OCI-LY3 (cell line): Measurements from ENCODE around the gene PSMD9.

Experiments
- H2AFZ ChIP-seq: fragments of 200-600, 300-600 bp; shearing (Covaris generic); 2 replicates; pipeline ENCODE4 v1.6.0; 2014; ENCODE audit warnings: antibody characterized with exemption, low read depth, low read length
- H3K27ac ChIP-seq: fragments of 200-600, 300-600 bp; sonication (generic); 2 replicates; pipeline ENCODE4 v1.5.1; 2014; ENCODE audit warnings: mild to moderate bottlenecking, low read length, moderate library complexity, mixed read lengths
- H3K27me3 ChIP-seq: fragments of 200-600, 300-600 bp; sonication (generic); 2 replicates; pipeline ENCODE4 v1.6.1; 2014; ENCODE audit warnings: low read depth, low read length, mixed read lengths
- H3K36me3 ChIP-seq: fragments of 200-600, 300-600 bp; sonication (generic); replicated peaks from 2 replicates; pipeline ENCODE3; 2014; ENCODE audit warnings: low read depth, low read length, mixed read lengths
- H3K4me1 ChIP-seq: fragments of 300-600, 200-600 bp; sonication (generic); 2 replicates; pipeline ENCODE4 v1.6.1; 2014; ENCODE audit warnings: low read length, mixed read lengths
- H3K4me2 ChIP-seq: fragments of 200-600, 300-600 bp; sonication (generic); 2 replicates; pipeline ENCODE4 v1.6.1; 2014; ENCODE audit warnings: low read length, mixed read lengths
- H3K4me3 ChIP-seq: fragments of 300-600, 200-600 bp; sonication (generic); 2 replicates; pipeline ENCODE4 v1.5.1; 2014; ENCODE audit warnings: antibody characterized with exemption, mild to moderate bottlenecking, low read length, moderate library complexity
- H3K79me2 ChIP-seq: fragments of 300-600, 200-600 bp; shearing (Covaris generic); 2 replicates; pipeline ENCODE4 v1.6.1; 2014; ENCODE audit warnings: mild to moderate bottlenecking, low read length, mixed read lengths
- H3K9ac ChIP-seq: fragments of 300-600, 200-600 bp; shearing (Covaris generic); 2 replicates; pipeline ENCODE4 v1.6.0; 2014; ENCODE audit warnings: mild to moderate bottlenecking, low read length, moderate library complexity
- H3K9me3 ChIP-seq: fragments of 200-600, 300-600 bp; shearing (Covaris generic); 2 replicates; pipeline ENCODE4 v1.6.1; 2014; ENCODE audit warnings: low read length, mixed read lengths; ENCODE audit not compliant: insufficient read depth
- H4K20me1 ChIP-seq: fragments of 200-600, 300-600 bp; sonication (generic); 2 replicates; pipeline ENCODE4 v1.6.1; 2016; ENCODE audit warnings: low read length, mixed read lengths; ENCODE audit not compliant: insufficient read depth
- EZH2phosphoT487 ChIP-seq: fragments of 200-600 bp; shearing (Covaris generic); IDR thresholded peaks from 2 replicates; pipeline ENCODE4 v1.6.1; 2018; ENCODE audit warnings: antibody characterized with exemption, mixed run types, low read depth
- TF ChIP-seq, protein P1 (sequence below): fragments of 200-600, 300-600 bp; sonication (generic); IDR thresholded peaks from 2 replicates; pipeline ENCODE4 v1.5.1; 2014; ENCODE audit warnings: antibody characterized with exemption, low read length, low read depth

PSMD9 gene

DNA sequence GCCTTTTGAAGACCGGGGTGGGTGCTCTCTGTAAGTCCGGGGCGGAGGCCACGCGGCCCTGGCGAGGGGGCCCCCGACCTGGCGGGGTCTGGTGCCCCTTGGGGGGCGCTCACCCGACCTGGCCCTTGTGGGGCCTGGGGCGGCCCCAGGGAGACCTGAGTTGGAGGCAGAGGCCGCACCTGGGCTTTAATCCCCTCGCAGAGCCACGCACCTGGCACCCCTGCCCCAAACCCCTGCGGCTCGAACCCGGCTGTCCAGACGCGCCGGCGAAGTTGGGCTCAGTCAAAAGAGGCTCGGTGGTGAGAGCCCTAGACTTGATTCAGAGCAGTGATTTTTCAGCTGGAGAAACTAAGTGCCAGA lies 30.1 kb downstream of the PSMD9 start:
- H3K27me3 ChIP-seq, result no peaks in the 10 kb centered on the region
- peaks cover 16% of the 10 kb centered on the region for H3K36me3 ChIP-seq
- peak overlapping the region; percentile 85 for H3K4me3 ChIP-seq
- H3K9ac ChIP-seq, result peak overlapping the region; percentile 67
- H3K4me2 ChIP-seq, result peak overlapping the region; percentile 89
- H4K20me1 ChIP-seq, result no peaks in the 10 kb centered on the region
- no peaks in the 10 kb centered on the region for H3K9me3 ChIP-seq
- peaks cover 18% of the 10 kb centered on the region for H3K4me1 ChIP-seq
- no peaks in the 10 kb centered on the region for H3K79me2 ChIP-seq
- TF ChIP-seq EZH2phosphoT487, result no peak
- TF ChIP-seq, protein P1, sequence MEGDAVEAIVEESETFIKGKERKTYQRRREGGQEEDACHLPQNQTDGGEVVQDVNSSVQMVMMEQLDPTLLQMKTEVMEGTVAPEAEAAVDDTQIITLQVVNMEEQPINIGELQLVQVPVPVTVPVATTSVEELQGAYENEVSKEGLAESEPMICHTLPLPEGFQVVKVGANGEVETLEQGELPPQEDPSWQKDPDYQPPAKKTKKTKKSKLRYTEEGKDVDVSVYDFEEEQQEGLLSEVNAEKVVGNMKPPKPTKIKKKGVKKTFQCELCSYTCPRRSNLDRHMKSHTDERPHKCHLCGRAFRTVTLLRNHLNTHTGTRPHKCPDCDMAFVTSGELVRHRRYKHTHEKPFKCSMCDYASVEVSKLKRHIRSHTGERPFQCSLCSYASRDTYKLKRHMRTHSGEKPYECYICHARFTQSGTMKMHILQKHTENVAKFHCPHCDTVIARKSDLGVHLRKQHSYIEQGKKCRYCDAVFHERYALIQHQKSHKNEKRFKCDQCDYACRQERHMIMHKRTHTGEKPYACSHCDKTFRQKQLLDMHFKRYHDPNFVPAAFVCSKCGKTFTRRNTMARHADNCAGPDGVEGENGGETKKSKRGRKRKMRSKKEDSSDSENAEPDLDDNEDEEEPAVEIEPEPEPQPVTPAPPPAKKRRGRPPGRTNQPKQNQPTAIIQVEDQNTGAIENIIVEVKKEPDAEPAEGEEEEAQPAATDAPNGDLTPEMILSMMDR, result no peak; the same call in 1 of the 2 replicates
- H3K27ac ChIP-seq, result peak overlapping the region; percentile 8; the same call in 1 of the 2 replicates
- no peak overlapping the region for H2AFZ ChIP-seq

DNA sequence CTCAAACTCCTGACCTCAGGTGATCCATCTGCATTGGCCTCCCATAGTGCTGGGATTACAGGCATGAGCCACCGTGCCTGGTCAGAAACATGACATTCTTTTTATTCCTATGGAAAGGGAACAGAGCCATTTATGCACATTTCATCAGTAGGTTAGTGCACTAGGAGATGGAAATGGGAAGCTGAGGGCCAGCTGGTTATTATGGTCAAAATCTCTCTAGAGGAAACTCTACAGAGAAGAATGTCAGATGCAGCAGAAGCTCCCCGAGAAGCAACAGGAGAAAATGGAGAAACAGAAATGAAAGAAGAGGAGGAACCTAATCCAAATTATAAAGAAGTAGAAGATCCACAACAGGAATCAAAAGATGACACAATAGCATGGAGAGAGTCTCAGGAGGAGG lies 32.5 kb downstream of the PSMD9 start:
- H3K4me1 ChIP-seq, result peaks cover 25% of the 10 kb centered on the region
- no peaks in the 10 kb centered on the region for H3K79me2 ChIP-seq
- H3K9me3 ChIP-seq, result no peaks in the 10 kb centered on the region
- H2AFZ ChIP-seq, result no peak overlapping the region
- H3K36me3 ChIP-seq, result peaks cover 12% of the 10 kb centered on the region
- H3K4me2 ChIP-seq, result no peak overlapping the region
- H3K27me3 ChIP-seq, result no peaks in the 10 kb centered on the region
- no peak overlapping the region for H3K9ac ChIP-seq
- no peak overlapping the region for H3K27ac ChIP-seq
- no peak overlapping the region for H3K4me3 ChIP-seq
- no peak for TF ChIP-seq EZH2phosphoT487
- TF ChIP-seq, protein P1, result no peak
- H4K20me1 ChIP-seq, result no peaks in the 10 kb centered on the region

DNA sequence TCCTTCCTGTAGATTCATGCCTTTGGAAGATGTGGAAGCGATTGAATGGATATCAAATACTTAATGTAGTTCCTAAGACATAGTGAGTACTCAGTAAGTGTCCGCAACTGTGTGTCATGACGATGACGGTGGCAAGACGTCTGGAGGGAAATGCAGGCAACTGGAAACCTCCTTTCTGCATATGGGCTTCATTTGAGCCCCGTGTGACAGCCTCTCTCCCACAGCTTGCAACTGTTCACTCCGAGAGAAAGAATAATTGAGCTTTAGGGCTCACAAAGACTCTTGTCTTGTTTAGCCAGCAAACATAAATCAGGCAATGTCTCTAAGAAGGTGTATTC lies 36.7 kb downstream of the PSMD9 start:
- no peaks in the 10 kb centered on the region for H3K79me2 ChIP-seq
- no peaks in the 10 kb centered on the region for H3K36me3 ChIP-seq
- H3K27ac ChIP-seq, result no peak overlapping the region
- H3K4me2 ChIP-seq, result no peak overlapping the region
- no peaks in the 10 kb centered on the region for H4K20me1 ChIP-seq
- no peak overlapping the region for H3K9ac ChIP-seq
- no peaks in the 10 kb centered on the region for H3K27me3 ChIP-seq
- peaks cover 31% of the 10 kb centered on the region for H3K4me1 ChIP-seq
- H2AFZ ChIP-seq, result no peak overlapping the region
- no peak for TF ChIP-seq EZH2phosphoT487
- TF ChIP-seq, protein P1, result no peak
- H3K4me3 ChIP-seq, result no peak overlapping the region
- H3K9me3 ChIP-seq, result no peaks in the 10 kb centered on the region

DNA sequence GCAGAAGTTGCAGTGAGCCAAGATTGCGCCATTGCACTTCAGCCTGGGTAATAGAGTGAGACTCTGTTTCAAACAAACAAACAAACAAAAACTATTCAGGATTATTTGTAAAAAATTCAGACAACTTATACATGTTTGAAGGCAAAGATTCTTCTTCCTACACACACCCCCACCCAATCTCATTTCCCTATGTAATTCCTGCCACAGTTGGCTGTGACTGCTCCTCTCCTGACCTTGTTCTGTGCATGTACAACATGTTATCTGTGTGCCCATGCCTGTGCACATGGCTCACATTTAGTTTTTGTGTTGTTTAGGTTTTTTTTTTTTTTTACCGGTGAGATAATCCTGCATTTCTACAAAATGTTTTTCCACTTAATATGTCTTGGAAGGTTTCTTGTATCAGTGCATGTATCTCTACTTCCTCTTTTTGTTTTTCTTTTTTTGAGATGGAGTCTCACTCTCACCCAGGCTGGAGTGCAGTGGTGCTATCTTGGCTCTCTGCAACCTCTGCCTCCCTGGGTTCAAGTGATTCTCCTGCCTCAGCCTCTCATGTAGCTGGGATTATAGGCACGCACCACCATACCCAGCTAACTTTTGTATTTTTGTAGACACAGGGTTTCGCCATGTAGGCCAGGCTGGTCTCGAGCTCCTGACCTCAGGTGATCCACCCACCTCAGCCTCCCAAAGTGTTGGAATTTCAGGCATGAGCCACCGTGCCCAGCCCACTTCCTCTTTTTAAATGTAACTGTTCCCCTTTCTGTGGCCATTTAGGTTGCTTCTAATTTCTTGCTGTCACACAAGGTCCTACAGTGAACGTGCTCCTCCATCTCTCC lies 38.5 kb downstream of the PSMD9 start:
- no peaks in the 10 kb centered on the region for H4K20me1 ChIP-seq
- no peaks in the 10 kb centered on the region for H3K9me3 ChIP-seq
- H3K79me2 ChIP-seq, result no peaks in the 10 kb centered on the region
- peak overlapping the region; percentile 66 for H3K4me2 ChIP-seq
- H3K36me3 ChIP-seq, result no peaks in the 10 kb centered on the region
- H3K4me3 ChIP-seq, result peak overlapping the region; percentile 37
- H3K4me1 ChIP-seq, result peaks cover 31% of the 10 kb centered on the region
- no peak overlapping the region for H2AFZ ChIP-seq
- no peaks in the 10 kb centered on the region for H3K27me3 ChIP-seq
- peak overlapping the region; percentile 9 for H3K27ac ChIP-seq
- TF ChIP-seq, protein P1, result no peak
- TF ChIP-seq EZH2phosphoT487, result no peak
- H3K9ac ChIP-seq, result peak overlapping the region; percentile 8; the same call in 1 of the 2 replicates
